ENCODE measurements around the gene PRSS36.

Gene PRSS36

DNA sequence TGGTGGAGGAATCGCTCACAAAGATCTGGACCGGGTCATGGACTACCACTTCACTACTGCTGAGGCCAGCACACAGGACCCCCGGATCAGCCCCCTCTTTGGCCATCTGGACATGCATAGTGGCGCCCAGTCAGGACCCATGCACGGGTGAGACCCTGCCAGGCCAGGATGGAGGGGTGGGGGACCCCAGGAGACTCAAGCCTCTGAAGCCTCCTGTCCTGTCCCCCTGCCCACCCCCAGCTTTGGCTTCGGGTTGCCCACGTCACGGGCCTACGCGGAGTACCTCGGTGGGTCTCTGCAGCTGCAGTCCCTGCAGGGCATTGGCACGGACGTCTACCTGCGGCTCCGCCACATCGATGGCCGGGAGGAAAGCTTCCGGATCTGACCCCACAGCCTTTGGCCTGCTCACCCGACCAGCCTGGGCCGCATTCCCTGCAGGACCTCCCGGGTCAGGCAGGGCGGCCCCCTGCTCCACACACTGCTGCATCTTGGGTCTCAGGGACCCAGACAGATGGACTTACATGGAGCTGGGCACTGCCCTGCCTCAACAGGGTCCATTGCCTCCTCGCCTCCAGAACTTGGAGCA, 37.9 kb downstream of the PRSS36 start:
- DNase-seq (ENCODE audit: extremely low read depth, low read depth): no peak
- H3K4me3 ChIP-seq (replicated peaks; ENCODE audit: low read depth, low read length): no peak overlapping the region
- TF ChIP-seq, protein P1, sequence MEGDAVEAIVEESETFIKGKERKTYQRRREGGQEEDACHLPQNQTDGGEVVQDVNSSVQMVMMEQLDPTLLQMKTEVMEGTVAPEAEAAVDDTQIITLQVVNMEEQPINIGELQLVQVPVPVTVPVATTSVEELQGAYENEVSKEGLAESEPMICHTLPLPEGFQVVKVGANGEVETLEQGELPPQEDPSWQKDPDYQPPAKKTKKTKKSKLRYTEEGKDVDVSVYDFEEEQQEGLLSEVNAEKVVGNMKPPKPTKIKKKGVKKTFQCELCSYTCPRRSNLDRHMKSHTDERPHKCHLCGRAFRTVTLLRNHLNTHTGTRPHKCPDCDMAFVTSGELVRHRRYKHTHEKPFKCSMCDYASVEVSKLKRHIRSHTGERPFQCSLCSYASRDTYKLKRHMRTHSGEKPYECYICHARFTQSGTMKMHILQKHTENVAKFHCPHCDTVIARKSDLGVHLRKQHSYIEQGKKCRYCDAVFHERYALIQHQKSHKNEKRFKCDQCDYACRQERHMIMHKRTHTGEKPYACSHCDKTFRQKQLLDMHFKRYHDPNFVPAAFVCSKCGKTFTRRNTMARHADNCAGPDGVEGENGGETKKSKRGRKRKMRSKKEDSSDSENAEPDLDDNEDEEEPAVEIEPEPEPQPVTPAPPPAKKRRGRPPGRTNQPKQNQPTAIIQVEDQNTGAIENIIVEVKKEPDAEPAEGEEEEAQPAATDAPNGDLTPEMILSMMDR (IDR thresholded peaks at IDR 0.05; ENCODE audit: low read depth, low read length, missing control alignments): no peak

DNA sequence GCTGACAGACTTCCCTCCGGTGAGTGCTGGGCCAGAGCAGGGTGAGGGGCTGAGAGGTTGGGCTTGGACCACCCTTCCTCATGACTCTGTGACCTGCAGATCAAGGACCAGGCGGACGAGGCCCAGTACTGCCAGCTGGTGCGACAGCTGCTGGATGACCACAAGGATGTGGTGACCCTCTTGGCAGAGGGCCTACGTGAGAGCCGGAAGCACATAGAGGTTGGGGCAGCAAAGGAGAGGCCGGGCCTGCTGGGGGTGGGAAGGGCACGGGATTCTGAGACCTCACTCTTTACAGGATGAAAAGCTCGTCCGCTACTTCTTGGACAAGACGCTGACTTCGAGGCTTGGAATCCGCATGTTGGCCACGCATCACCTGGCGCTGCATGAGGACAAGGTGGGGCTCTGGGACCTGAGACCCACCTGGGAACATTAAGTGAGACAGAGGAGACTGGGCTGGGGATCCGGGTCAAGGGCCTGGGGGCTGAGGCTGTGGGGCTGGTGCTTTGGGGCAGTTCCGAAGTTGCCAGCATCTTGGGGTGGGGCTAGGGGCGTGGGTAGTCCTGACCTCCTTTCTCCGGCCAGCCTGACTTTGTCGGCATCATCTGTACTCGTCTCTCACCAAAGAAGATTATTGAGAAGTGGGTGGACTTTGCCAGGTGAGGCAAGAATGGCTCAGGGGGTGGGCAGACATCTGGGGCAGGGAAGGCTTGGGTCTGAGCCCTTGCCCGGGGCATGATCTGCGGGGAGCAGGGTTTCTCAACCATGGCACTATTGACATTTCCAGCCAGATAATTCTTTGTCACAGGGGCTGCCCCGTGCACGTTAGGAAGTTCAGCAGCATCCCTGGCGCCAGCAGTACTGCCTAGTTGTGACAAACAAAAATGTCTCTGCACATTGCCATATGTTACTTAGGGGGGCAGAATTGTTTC, 39.5 kb downstream of the PRSS36 start:
- no peak for DNase-seq (ENCODE audit: extremely low read depth, low read depth)
- H3K4me3 ChIP-seq (replicated peaks; ENCODE audit: low read depth, low read length): no peak overlapping the region
- TF ChIP-seq, protein P1 (IDR thresholded peaks at IDR 0.05; ENCODE audit: low read depth, low read length, missing control alignments): no peak

DNA sequence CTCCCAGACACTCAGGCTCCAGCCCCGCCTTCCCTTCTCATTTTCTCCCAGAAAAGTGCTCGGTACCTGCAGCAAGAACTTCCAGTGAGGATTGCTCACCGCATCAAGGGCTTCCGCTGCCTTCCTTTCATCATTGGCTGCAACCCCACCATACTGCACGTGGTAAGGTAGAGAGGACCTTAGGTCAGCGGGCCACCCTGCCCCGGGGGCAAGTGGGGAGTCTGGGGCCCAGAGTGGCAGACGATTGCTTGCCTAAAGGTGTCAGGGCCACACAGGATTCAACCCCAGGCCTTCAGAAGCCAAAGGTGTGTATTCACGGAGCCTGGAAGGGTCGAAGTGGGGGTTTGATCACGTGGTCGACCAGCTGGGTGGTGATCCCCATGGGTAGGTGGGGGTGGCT, 40.2 kb downstream of the PRSS36 start:
- peak overlapping the region; percentile 94 for H3K4me3 ChIP-seq (replicated peaks; ENCODE audit: low read depth, low read length)
- no peak for DNase-seq (ENCODE audit: extremely low read depth, low read depth)
- TF ChIP-seq, protein P1 (IDR thresholded peaks at IDR 0.05; ENCODE audit: low read depth, low read length, missing control alignments): no peak

DNA sequence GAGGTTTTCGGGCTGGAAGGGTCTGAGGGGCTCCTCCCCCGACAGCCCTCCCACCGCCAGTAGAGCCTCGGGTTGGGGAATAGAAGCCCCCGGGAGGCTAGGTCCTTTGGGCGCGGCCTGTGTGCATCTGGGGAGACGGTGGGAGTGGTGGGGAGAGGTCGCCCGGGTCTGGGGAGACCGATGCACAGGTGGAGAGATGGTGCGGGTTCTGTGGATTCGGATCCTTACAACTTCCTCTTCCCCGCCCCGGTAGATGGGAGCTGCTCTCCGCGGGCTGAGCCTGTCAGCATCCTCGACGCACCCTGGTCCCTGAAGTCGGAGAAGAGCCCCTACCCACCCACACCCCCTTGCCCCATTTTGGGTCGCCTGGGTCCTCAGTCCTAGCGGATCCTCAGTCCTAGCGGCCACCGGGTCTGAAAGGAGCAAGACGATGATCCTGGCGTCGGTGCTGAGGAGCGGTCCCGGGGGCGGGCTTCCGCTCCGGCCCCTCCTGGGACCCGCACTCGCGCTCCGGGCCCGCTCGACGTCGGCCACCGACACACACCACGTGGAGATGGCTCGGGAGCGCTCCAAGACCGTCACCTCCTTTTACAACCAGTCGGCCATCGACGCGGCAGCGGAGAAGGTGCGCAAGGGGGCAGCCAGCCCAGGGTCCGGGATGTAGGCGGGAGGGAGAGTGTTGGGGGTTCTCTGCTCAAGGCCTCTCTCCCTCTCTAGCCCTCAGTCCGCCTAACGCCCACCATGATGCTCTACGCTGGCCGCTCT, 40.9 kb downstream of the PRSS36 start:
- peak overlapping the region; percentile 94 for H3K4me3 ChIP-seq (replicated peaks; ENCODE audit: low read depth, low read length)
- no peak for DNase-seq (ENCODE audit: extremely low read depth, low read depth)
- TF ChIP-seq, protein P1 (IDR thresholded peaks at IDR 0.05; ENCODE audit: low read depth, low read length, missing control alignments): no peak

DNA sequence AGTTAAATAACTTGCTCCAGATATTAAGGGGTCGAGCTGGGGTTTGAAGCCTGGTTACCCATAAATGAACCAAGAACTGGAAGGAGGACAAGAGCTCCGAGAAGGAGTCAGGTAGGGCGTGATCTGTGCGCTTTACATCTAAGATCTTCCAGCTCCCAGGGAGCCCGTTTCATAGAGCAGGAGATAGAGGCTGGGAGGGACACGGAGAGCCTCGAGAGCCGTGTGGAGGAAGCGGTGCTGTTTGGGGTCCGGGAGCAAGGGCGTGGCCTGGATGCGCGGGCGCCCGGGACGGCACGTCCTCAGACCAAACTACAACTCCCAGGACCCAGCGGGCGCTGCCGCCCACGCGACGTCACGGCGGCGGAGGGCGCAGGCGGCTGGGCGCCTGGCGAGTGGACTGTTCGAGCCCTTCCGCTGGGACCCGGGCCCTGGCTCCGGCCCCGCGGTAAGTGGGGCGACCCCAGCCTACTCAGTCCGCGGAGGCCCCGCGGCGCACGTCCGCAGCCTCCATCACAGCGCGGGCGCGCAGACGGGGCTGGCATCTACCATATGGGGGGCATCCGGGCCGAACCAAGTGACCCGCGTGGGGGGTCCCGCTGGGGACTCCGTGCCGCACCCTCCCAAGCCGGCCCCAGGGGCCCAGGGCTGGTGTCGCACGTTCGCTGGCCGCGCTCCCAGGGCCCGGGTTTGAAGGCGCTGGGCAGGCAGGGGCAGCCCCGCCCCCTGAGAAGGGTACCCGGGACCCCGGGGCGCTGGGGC, 41.7 kb downstream of the PRSS36 start, which contains the start of gene BCKDK:
BCKDK (plus strand) TSS at position 352 of the 759 bp plus-strand sequence. CDS start 838 bp downstream, outside the sequence.
- TF ChIP-seq, protein P1 (IDR thresholded peaks at IDR 0.05; ENCODE audit: low read depth, low read length, missing control alignments): no peak
- peak within 1 kb of the TSS; percentile 94 for H3K4me3 ChIP-seq (replicated peaks; ENCODE audit: low read depth, low read length)
- DNase-seq (ENCODE audit: extremely low read depth, low read depth): no peak

DNA sequence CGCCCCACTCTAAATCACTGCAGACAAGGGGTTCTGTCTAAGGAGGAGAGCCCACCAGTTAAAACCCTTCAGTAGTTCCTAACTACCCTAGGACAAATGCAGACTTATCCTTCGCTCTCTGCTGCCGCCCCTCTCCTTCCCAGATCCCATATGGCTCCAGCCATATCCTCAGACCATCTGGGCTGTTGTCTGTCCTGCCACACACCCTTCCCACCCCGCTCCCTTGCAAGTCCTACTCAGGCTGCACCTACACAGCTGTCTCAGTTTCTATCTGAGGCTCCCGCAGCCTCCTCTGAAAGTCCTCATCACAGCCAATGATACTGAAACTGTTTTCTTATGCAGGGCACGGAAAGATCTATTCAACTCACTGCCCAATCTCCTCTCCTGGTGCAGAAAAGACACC, 42.4 kb downstream of the PRSS36 start:
- TF ChIP-seq, protein P1 (IDR thresholded peaks at IDR 0.05; ENCODE audit: low read depth, low read length, missing control alignments): no peak
- DNase-seq (ENCODE audit: extremely low read depth, low read depth): no peak
- no peak overlapping the region; the same call in 1 of the 2 replicates for H3K4me3 ChIP-seq (replicated peaks; ENCODE audit: low read depth, low read length)
